IPS-20b (cell line): Measurements from ENCODE around the gene INPP1.
"Not testable (repeated sequence)": the region's sequence is repeated elsewhere in the genome, so short reads cannot be mapped to it uniquely, and the experiment has no call there.

Source experiments
- H3K27ac ChIP-seq: one replicate; pipeline ENCODE4 v1.5.1; 2013; ENCODE audit warnings: low read length
- H3K27me3 ChIP-seq: 2 replicates; pipeline ENCODE4 v1.6.1; 2013; ENCODE audit warnings: mild to moderate bottlenecking, low read length, inconsistent platforms; ENCODE audit not compliant: insufficient read depth
- H3K36me3 ChIP-seq: 2 replicates; pipeline ENCODE4 v1.6.1; 2013; ENCODE audit warnings: low read depth, mild to moderate bottlenecking, inconsistent platforms, low read length, moderate library complexity; ENCODE audit not compliant: insufficient read depth
- H3K4me1 ChIP-seq: 2 replicates; pipeline ENCODE4 v1.6.1; 2013; ENCODE audit warnings: mild to moderate bottlenecking, control low read depth, inconsistent platforms, low read length, moderate library complexity; ENCODE audit not compliant: insufficient read depth
- H3K4me3 ChIP-seq: 2 replicates; pipeline ENCODE4 v1.5.1; 2013; ENCODE audit warnings: mild to moderate bottlenecking, low read length, inconsistent platforms
- H3K9ac ChIP-seq: 2 replicates; pipeline ENCODE4 v1.6.1; 2013; ENCODE audit warnings: low read depth, mild to moderate bottlenecking, inconsistent platforms, low read length, moderate library complexity
- H3K9me3 ChIP-seq: 2 replicates; pipeline ENCODE4 v1.6.1; 2013; ENCODE audit warnings: mild to moderate bottlenecking, low read depth, low read length, inconsistent platforms; ENCODE audit not compliant: insufficient read depth

The INPP1 gene

GRCh38 chr2:190343536-190344275, at the start of gene INPP1:
INPP1 (plus strand) TSS chr2:190343589; CDS start chr2:190360103, 16,514 bp downstream.
- Histone ChIP-seq H3K4me1 (peaks cover 5% of the 10 kb centered on the region; the same call in 1 of the 2 replicates), H3K4me3 (peak within 1 kb of the TSS; percentile 63), H3K27me3 (peaks cover 28% of the 10 kb centered on the region), H3K36me3 (no peaks in the 10 kb centered on the region), H3K9me3 (no peaks in the 10 kb centered on the region), H3K27ac (no peak within 1 kb of the TSS), H3K9ac (peak within 1 kb of the TSS; percentile 29; the same call in 1 of the 2 replicates)

- H3K36me3 ChIP-seq, result peaks cover 29% of the 10 kb centered on the region
- H3K27me3 ChIP-seq, H3K4me1 ChIP-seq, H3K9ac ChIP-seq, H3K27ac ChIP-seq, H3K9me3 ChIP-seq, H3K4me3 ChIP-seq: not testable (repeated sequence)
These were observed 45.5 kb upstream of the INPP1 start for GRCh38 chr2:190297880-190298279.

GRCh38 chr2:190301032-190301431, 42.4 kb upstream of the INPP1 start:
- Histone ChIP-seq H3K4me1 (peaks cover 3% of the 10 kb centered on the region; the same call in 1 of the 2 replicates), H3K27me3 (no peaks in the 10 kb centered on the region), H3K36me3 (peaks cover 10% of the 10 kb centered on the region), H3K4me3 (no peak overlapping the region), H3K27ac (no peak overlapping the region), H3K9ac (no peak overlapping the region), H3K9me3 (no peaks in the 10 kb centered on the region)

- Histone ChIP-seq H3K4me1 (peaks cover 3% of the 10 kb centered on the region; the same call in 1 of the 2 replicates), H3K27me3 (no peaks in the 10 kb centered on the region), H3K4me3 (no peak overlapping the region), H3K9ac (no peak overlapping the region), H3K36me3 (peaks cover 5% of the 10 kb centered on the region; the same call in 1 of the 2 replicates), H3K27ac (no peak overlapping the region), H3K9me3 (no peaks in the 10 kb centered on the region)
These were observed 41.3 kb upstream of the INPP1 start for GRCh38 chr2:190302052-190302451.

GRCh38 chr2:190303647-190304046, 39.7 kb upstream of the INPP1 start:
- peaks cover 10% of the 10 kb centered on the region; the same call in 1 of the 2 replicates for H3K36me3 ChIP-seq
- no peak overlapping the region for H3K27ac ChIP-seq
- H3K4me3 ChIP-seq, result no peak overlapping the region
- H3K9ac ChIP-seq, result no peak overlapping the region
- peaks cover 3% of the 10 kb centered on the region; the same call in 1 of the 2 replicates for H3K4me1 ChIP-seq
- H3K9me3 ChIP-seq, result no peaks in the 10 kb centered on the region
- no peaks in the 10 kb centered on the region for H3K27me3 ChIP-seq

- no peaks in the 10 kb centered on the region for H3K9me3 ChIP-seq
- no peak overlapping the region for H3K9ac ChIP-seq
- H3K4me3 ChIP-seq, result no peak overlapping the region
- no peaks in the 10 kb centered on the region for H3K27me3 ChIP-seq
- peaks cover 3% of the 10 kb centered on the region; the same call in 1 of the 2 replicates for H3K4me1 ChIP-seq
- H3K27ac ChIP-seq, result no peak overlapping the region
- peaks cover 17% of the 10 kb centered on the region; the same call in 1 of the 2 replicates for H3K36me3 ChIP-seq
These were observed 39.0 kb upstream of the INPP1 start for GRCh38 chr2:190304404-190304803.

- no peak overlapping the region for H3K27ac ChIP-seq
- no peaks in the 10 kb centered on the region for H3K27me3 ChIP-seq
- H3K9me3 ChIP-seq, result no peaks in the 10 kb centered on the region
- H3K36me3 ChIP-seq, result peaks cover 19% of the 10 kb centered on the region; the same call in 1 of the 2 replicates
- H3K9ac ChIP-seq, result no peak overlapping the region
- no peaks in the 10 kb centered on the region; the same call in 1 of the 2 replicates for H3K4me1 ChIP-seq
- no peak overlapping the region for H3K4me3 ChIP-seq
These were observed 35.4 kb upstream of the INPP1 start for GRCh38 chr2:190308031-190308430.

GRCh38 chr2:190311893-190312634, 31.3 kb upstream of the INPP1 start:
- Histone ChIP-seq H3K4me3 (no peak overlapping the region), H3K27me3 (no peaks in the 10 kb centered on the region), H3K9me3 (no peaks in the 10 kb centered on the region), H3K27ac (no peak overlapping the region), H3K9ac (no peak overlapping the region), H3K4me1 (no peaks in the 10 kb centered on the region; the same call in 1 of the 2 replicates), H3K36me3 (peaks cover 19% of the 10 kb centered on the region; the same call in 1 of the 2 replicates)

GRCh38 chr2:190312635-190313025, 30.8 kb upstream of the INPP1 start:
- not testable (repeated sequence) for H3K9ac ChIP-seq, H3K9me3 ChIP-seq, H3K4me3 ChIP-seq, H3K27ac ChIP-seq, H3K4me1 ChIP-seq, H3K27me3 ChIP-seq
- peaks cover 19% of the 10 kb centered on the region; the same call in 1 of the 2 replicates for H3K36me3 ChIP-seq

GRCh38 chr2:190313880-190314279, 29.5 kb upstream of the INPP1 start:
- no peak overlapping the region for H3K4me3 ChIP-seq
- H3K27ac ChIP-seq, result no peak overlapping the region
- H3K36me3 ChIP-seq, result peaks cover 12% of the 10 kb centered on the region; the same call in 1 of the 2 replicates
- H3K9ac ChIP-seq, result no peak overlapping the region
- no peaks in the 10 kb centered on the region for H3K9me3 ChIP-seq
- peaks cover 6% of the 10 kb centered on the region; the same call in 1 of the 2 replicates for H3K4me1 ChIP-seq
- H3K27me3 ChIP-seq, result no peaks in the 10 kb centered on the region

GRCh38 chr2:190315273-190315672, 28.1 kb upstream of the INPP1 start:
- H3K9me3 ChIP-seq, result no peaks in the 10 kb centered on the region
- H3K9ac ChIP-seq, result no peak overlapping the region
- peaks cover 9% of the 10 kb centered on the region for H3K4me1 ChIP-seq
- no peak overlapping the region for H3K4me3 ChIP-seq
- H3K36me3 ChIP-seq, result peaks cover 6% of the 10 kb centered on the region; the same call in 1 of the 2 replicates
- no peak overlapping the region for H3K27ac ChIP-seq
- no peaks in the 10 kb centered on the region for H3K27me3 ChIP-seq
